Gastroesophageal sphincter (tissue), 4 donors: Measurements from ENCODE around the gene EXOC3L4. TPM values are rescaled to one million over a fixed set of nuclear protein-coding genes. Genes with fewer than 3 reads are reported as not detected.
A peak's percentile ranks its signal among the peaks of the same experiment; 100 is the strongest.

Experiments used
- ATAC-seq: fragments of 150-250 bp; one replicate; pipeline ENCODE4 v1.9.1; 2016; ENCODE audit warnings: mild to moderate bottlenecking, moderate library complexity
- H3K27ac ChIP-seq, 4 donors: fragments of 200-600 bp; sonication (generic) in 3 of 4; 1 replicate in 3 of 4; 2 replicates in 1 of 4; pipeline ENCODE4 v1.5.1; 2016 to 2019
- H3K27me3 ChIP-seq: fragments of 200-600 bp; sonication (generic); one replicate; pipeline ENCODE4 v1.5.1; 2019
- H3K36me3 ChIP-seq, 2 donors: fragments of 200-600 bp; sonication (generic); one replicate each; pipeline ENCODE4 v1.5.1; 2019; ENCODE audit warnings: control low read depth in 1 of 2
- H3K4me1 ChIP-seq, 3 donors: fragments of 200-600 bp; sonication (generic); 1 replicate in 2 of 3; 2 replicates in 1 of 3; pipeline ENCODE4 v1.5.1; 2016 to 2019; ENCODE audit warnings: control low read depth in 2 of 3
- H3K4me3 ChIP-seq, 2 donors: fragments of 200-600 bp; sonication (generic); one replicate each; pipeline ENCODE4 v1.5.1; 2019; ENCODE audit warnings: mild to moderate bottlenecking in 1 of 2, moderate library complexity in 1 of 2
- H3K9me3 ChIP-seq, 3 donors: fragments of 200-600 bp; sonication (generic); one replicate each; pipeline ENCODE4 v1.5.1; 2017 to 2019; ENCODE audit warnings: control low read depth in 2 of 3
- CTCF ChIP-seq, 4 experiments: fragments of 200-600 bp in 2 of 4; fragments of 450-650 bp in 2 of 4; sonication (generic) in 1 of 4; IDR thresholded peaks; one replicate each; pipeline ENCODE4 v1.5.1; 2017 to 2019; ENCODE audit warnings: antibody characterized with exemption in 4 of 4, mild to moderate bottlenecking in 2 of 4, moderate library complexity in 2 of 4
- EP300 ChIP-seq: sonication (generic); formaldehyde crosslinking; IDR thresholded peaks from one replicate; pipeline ENCODE4 v1.6.1; 2017; ENCODE audit warnings: antibody characterized with exemption, mild to moderate bottlenecking
- POLR2A ChIP-seq, 2 donors: fragments of 450-650 bp; IDR thresholded peaks; one replicate each; pipeline ENCODE4 v1.6.1; 2017; ENCODE audit warnings: antibody characterized with exemption in 2 of 2, mild to moderate bottlenecking in 2 of 2, moderate library complexity in 1 of 2
- POLR2AphosphoS5 ChIP-seq: sonication (generic); formaldehyde crosslinking; IDR thresholded peaks from one replicate; pipeline ENCODE4 v1.6.1; 2017; ENCODE audit warnings: antibody characterized with exemption
- WGBS, 2 donors: methylation state at CpG; one replicate each; pipeline ENCODE4 v1.1.5; 2018; ENCODE audit warnings: low coverage in 1 of 2; 5-methylcytosine and 5-hydroxymethylcytosine counted together
- total RNA-seq, 4 donors: library from RNA; depleted of rRNA; stranded (reverse); fragments of >200 nt; gene quantifications; one replicate each; pipeline ENCODE4 v1.1.0, GENCODE V29; 2016

Gene EXOC3L4
- total RNA-seq, 4 donors from 2014 or later, result 0.40 to 3.6 (median 0.45) TPM; not detected in 1

GRCh38 chr14:103074729-103075367, 19.7 kb upstream of the EXOC3L4 start:
- no peak for TF ChIP-seq EP300
- peak overlapping the region in 3 of 4 donors; percentile 66 to 75 (median 70) for H3K27ac ChIP-seq
- H3K27me3 ChIP-seq, result no peaks in the 10 kb centered on the region
- peak overlapping the region in 1 of 2 donors; percentile 52 for H3K4me3 ChIP-seq
- peaks cover 0 to 35% (median 9%) of the 10 kb centered on the region in 3 donors for H3K4me1 ChIP-seq
- H3K9me3 ChIP-seq, result no peaks in the 10 kb centered on the region
- WGBS, 2 donors, result 60% methylated on average over 1 of the region's 21 CpGs; no CpG with 5 or more reads in 1 of the 2 donors
- ATAC-seq, result peak; percentile 47
- H3K36me3 ChIP-seq, result no peaks in the 10 kb centered on the region

- WGBS, 2 donors, result 18 to 30% methylated on average over 4 to 9 of the region's 9 CpGs
- H3K4me3 ChIP-seq, result no peak overlapping the region
- no peak overlapping the region for H3K27ac ChIP-seq
- no peaks in the 10 kb centered on the region for H3K9me3 ChIP-seq
- no peaks in the 10 kb centered on the region for H3K36me3 ChIP-seq
- peaks cover 32% of the 10 kb centered on the region for H3K27me3 ChIP-seq
- peaks cover 0 to 28% (median 4%) of the 10 kb centered on the region in 3 donors for H3K4me1 ChIP-seq
- no peak for ATAC-seq
- peak in 3 of 4 experiments; percentile 69 to 85 (median 84) for TF ChIP-seq CTCF (IDR thresholded peaks at IDR 0.05)
- TF ChIP-seq EP300, result no peak
- peak; percentile 52 for TF ChIP-seq POLR2AphosphoS5
Observed at GRCh38 chr14:103078420-103078749, 16.1 kb upstream of the EXOC3L4 start.

GRCh38 chr14:103078860-103079587, 15.5 kb upstream of the EXOC3L4 start:
- no peaks in the 10 kb centered on the region for H3K36me3 ChIP-seq
- no peak overlapping the region for H3K4me3 ChIP-seq
- TF ChIP-seq POLR2AphosphoS5 (no peak), CTCF (IDR thresholded peaks at IDR 0.05) (no peak), POLR2A (IDR thresholded peaks at IDR 0.05) (no peak), EP300 (no peak)
- WGBS, 2 donors, result 82% methylated on average over 7 of the region's 11 CpGs; no CpG with 5 or more reads in 1 of the 2 donors
- H3K4me1 ChIP-seq, result peaks cover 0 to 25% (median 5%) of the 10 kb centered on the region in 3 donors
- H3K27ac ChIP-seq, result no peak overlapping the region
- no peak for ATAC-seq
- H3K9me3 ChIP-seq, result no peaks in the 10 kb centered on the region
- H3K27me3 ChIP-seq, result peaks cover 38% of the 10 kb centered on the region

GRCh38 chr14:103081951-103082350, 12.6 kb upstream of the EXOC3L4 start:
- Histone ChIP-seq H3K4me3 (no peak overlapping the region), H3K27me3 (peaks cover 67% of the 10 kb centered on the region), H3K27ac (no peak overlapping the region), H3K36me3 (no peaks in the 10 kb centered on the region), H3K4me1 (peaks cover 0 to 8% (median 4%) of the 10 kb centered on the region in 3 donors), H3K9me3 (no peaks in the 10 kb centered on the region)
- WGBS, 2 donors, result 94 to 97% methylated on average over 2 of the region's 2 CpGs
- no peak for TF ChIP-seq POLR2A (IDR thresholded peaks at IDR 0.05)
- no peak for TF ChIP-seq POLR2AphosphoS5
- no peak for TF ChIP-seq EP300
- TF ChIP-seq CTCF (IDR thresholded peaks at IDR 0.05), result no peak
- no peak for ATAC-seq

- no peak for TF ChIP-seq POLR2AphosphoS5
- TF ChIP-seq CTCF (IDR thresholded peaks at IDR 0.05), result no peak
- TF ChIP-seq POLR2A (IDR thresholded peaks at IDR 0.05), result no peak
- no peak for TF ChIP-seq EP300
- Histone ChIP-seq H3K36me3 (no peaks in the 10 kb centered on the region), H3K9me3 (no peaks in the 10 kb centered on the region), H3K27me3 (peaks cover 81% of the 10 kb centered on the region), H3K4me1 (peaks cover 0 to 8% (median 4%) of the 10 kb centered on the region in 3 donors), H3K4me3 (peak within 1 kb of the TSS in 1 of 2 donors; percentile 23), H3K27ac (no peak within 1 kb of the TSS)
- no peak for ATAC-seq
- WGBS, 2 donors, result 74% methylated on average over 2 to 9 of the region's 61 CpGs
Observed at GRCh38 chr14:103084021-103084919, 10.3 kb upstream of the EXOC3L4 start, which contains the start of gene LBHD2. Gene LBHD2, plus strand, starts transcription at chr14:103084210. Its CDS starts 1,803 bp downstream, at chr14:103086013.
